RKO (cell line): ENCODE results near the gene UBA1.
A peak's percentile ranks its signal among the peaks of the same experiment; 100 is the strongest.

Experiments used
- DNase-seq: peaks from one replicate; pipeline ENCODE4 v3.0.0-alpha.2; 2016; ENCODE audit warnings: low spot score

The UBA1 gene

DNA sequence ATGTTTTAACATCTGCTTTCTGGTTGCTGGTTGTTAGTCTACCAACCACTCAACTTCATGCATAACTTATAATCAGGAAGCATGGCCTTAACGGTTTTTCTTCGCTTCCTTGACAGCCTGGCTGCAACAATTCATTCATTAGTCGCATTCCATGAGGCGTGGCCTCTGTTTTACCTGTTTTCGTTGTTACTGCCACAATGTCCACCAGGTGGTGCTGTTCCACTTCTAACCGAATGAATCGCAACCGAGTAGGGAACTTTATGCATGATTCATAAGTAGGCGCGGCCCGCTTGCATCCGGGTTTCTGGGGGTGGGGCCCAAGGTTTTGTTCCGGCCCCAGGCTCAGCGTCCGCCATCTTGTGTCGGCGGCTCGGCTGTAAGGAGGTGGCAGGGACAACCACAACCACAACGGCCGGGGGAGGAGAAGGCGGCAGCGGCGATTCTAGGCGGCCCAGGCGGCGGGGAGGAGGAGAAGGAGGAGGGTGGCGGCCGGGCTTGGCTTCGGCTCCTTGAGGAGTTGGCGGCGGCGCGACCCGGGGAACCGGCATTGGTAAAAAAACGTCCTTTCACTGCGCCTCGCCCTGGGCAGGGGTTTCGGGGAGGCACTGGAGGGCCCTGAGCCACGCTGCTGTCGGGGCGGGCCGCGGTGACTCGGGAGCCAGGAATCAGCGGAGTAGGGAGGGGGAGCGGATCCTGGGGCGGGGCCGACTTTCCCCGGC is at the start of gene UBA1:
TSS of gene UBA1 (plus strand) at position 355 of the 719 bp plus-strand sequence. CDS start 4,974 bp downstream, outside the sequence.
- peak; percentile 97 for DNase-seq

DNA sequence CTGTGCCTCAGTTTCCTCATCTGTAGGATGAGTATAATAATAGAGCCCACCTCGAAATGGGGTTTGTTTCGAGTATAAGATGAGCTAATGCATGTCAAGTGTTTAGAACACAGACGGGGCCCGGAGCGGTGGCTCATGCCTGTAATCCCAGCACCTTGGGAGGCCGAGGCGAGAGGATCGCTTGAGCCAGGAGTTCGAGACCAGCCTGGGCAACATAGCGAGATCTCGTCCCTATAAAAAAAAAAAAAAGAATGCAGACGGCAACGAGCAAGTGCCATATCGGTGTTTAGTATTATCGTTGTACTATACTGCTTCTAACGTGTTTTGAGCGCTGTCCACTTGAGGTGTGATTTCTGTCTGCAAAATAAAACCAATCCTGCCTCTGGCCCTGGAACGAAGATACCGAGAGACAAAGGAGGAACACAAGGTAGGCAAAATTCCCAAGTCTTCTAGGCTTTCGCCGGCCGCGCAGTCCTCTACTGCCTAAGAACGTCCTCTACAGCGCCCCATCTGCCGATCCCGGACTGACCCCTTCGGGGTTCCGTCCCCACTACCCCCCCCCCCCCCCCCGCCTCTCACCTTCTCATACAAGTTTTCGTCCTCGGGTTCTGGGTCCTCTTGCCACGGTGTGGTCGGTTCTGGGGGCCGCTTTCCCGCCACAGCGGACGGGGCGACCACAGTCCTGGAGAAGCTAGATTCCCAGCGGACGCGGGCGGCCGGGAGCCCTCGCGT is 49.6 kb upstream of the UBA1 start:
- DNase-seq: peak; percentile 61

- DNase-seq: peak; percentile 93
Observed at GRCh38 chrX:47144626-47145394, 48.8 kb upstream of the UBA1 start, which contains the start of the genes NDUFB11 and RBM10. TSS of gene NDUFB11 (minus strand) at chrX:47144702. CDS start at chrX:47144679, 23 bp downstream. TSS of gene RBM10 (plus strand) at chrX:47145221. CDS start at chrX:47147482, 2,261 bp downstream.

- DNase-seq: no peak
Observed at GRCh38 chrX:47145395-47146120, 48.1 kb upstream of the UBA1 start.

DNA sequence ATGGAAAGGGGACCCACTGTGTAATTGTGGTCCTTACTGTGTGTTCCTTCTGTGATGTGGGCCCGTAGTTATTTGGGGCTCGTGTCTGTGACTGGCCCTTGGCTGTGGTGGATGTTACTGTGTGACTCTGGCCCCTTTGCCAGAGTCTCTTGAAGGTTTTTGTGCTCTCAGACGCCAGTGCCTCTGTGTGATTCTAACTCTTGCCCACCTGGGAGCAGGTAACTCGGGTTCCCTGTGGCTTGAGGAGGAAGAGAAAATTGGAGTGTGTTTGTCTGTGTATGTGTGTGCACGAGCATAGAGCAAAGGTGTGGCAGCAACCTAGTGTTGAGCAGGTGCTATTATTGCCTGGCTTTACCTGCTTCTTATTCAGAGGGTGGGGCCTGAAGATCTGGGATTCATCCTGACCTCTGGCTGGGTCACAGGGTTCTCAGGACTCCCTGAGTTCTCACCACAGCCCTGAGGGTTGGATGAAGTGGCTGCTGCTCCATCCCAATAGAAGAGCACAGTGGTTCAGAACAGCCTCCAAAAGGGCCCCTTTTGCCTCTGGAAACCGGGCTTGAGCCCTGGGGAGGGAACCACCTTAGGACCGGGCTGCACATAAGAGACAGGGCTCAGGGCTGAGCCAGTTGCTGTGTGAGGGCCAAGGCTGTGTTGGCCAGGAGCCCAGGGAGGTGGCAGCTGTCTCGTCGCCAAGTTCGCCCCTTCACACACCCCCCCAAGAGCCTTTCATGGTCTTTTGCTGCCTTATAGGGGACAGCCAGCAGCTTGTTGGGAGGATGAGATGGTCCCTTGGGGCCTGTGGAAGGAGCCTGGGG is 47.3 kb upstream of the UBA1 start:
- no peak for DNase-seq

DNA sequence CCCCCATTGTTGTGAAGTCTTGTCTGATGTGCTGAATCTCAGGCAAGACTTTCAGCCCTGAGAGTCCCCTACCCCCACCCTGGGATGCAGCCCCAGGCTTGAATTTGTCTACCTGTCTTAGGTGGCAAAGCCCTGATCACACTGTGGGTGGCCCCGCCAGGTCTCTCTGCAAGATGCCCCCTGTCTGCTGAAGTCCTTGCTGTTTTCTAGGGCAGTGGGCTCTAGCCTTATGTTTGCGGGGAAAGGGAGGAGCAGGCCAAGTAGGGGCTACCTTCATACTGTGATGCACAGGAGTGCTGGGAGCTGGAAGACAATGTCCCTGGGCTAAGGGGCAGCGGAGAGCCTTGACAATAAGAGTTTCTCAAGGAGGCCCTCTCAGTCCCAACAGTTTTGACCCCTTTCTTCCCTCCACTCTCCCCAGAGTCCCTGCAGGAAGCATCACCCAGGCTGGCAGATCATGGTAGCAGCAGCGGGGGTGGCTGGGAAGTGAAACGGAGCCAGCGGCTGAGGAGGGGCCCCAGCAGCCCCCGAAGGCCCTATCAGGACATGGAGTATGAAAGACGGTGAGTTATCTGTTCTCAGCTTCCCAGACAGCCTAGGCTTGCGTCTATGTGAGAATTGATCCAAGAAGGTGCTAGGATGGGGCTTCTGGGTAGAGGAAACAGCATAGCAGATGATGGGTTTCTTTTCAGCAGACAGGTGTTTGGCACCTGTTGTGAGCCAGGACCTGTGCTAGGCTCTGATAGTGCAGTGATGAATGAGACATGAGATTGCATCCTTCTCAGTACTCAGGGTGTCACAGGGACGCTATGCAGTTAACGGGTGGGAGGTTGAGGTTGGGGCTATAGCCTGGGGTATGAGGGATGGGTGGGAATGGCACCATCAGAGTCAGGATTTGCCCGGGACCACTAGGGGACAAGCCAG is 46.4 kb upstream of the UBA1 start:
- DNase-seq: no peak

DNA sequence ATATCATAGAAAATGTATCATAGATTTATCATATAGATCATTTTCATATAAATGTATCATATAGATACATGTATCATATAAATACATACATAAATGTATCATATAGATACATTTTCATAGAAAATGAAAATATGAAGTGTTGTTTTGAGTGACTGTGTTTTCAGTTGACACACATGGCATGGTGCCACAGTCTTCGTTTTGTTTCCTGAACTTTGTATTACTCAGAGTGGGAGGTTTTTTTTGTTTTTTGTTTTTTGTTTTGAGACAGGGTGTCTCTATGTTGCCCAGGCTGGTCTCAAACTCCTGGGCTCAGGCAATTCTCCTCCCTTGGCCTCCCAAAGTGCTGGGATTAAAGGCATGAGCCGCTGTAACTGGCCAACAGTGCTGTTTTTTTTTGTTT is 44.7 kb upstream of the UBA1 start:
- peak; percentile 35 for DNase-seq

GRCh38 chrX:47151435-47151834 is 42.2 kb upstream of the UBA1 start:
- DNase-seq: no peak

- DNase-seq: no peak
Observed at GRCh38 chrX:47156611-47157520, 36.8 kb upstream of the UBA1 start.

DNA sequence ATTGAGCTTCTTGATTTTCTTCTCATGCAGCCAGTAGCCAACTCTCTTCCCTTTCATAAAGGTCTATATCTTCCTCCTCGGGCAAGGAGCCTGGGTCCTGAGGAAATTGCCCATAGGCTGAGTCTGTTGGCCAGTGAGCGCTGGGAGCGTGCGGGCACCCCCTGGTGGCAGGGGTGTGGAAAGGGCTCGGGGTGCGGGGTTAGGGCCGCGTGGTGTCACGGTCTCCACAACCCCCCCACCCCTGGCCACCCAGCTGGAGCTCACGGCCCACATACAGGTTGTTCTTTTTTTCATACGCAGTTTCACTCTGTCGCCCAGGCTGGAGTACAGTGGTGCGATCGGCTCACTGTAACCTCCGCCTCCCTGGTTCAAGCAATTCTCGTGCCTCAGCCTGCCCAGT is 35.5 kb upstream of the UBA1 start:
- DNase-seq: no peak

GRCh38 chrX:47158781-47159180 is 34.8 kb upstream of the UBA1 start:
- DNase-seq: no peak

GRCh38 chrX:47160781-47161180 is 32.8 kb upstream of the UBA1 start:
- DNase-seq: no peak

DNA sequence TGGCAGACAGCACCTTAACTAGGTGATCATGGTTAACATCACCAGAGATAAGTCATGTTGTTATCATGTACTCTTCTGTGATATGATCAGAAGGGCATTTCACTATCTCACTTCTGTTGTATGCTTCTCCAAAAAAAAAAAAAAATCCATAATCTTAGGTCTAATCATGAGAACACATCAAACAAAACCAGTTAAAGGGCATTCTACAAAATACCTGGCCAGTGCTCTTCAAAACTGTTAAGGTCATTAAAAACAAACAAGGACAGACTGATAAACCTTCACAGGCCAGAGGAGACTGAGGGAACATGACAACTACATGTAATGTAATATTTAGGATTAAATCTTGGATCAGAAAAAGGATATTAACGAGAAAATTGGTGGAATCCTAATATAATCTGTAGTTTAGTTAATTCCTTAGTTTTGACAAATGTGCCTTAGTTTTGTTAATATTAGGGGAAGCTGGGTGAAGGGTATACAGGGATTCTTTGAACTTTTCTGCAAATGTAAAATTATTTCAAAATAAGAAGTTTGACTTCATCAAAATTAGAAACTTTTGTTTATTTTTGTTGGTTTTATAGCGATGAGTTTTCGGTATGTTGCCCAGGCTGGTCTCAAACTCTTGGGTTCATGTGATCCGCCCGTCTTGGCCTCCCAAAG is 30.6 kb upstream of the UBA1 start:
- no peak for DNase-seq

GRCh38 chrX:47164420-47164819 is 29.2 kb upstream of the UBA1 start:
- DNase-seq: no peak

GRCh38 chrX:47166126-47166525 is 27.5 kb upstream of the UBA1 start:
- DNase-seq: no peak

- DNase-seq: no peak
Observed at GRCh38 chrX:47168495-47169073, 25.0 kb upstream of the UBA1 start.

DNA sequence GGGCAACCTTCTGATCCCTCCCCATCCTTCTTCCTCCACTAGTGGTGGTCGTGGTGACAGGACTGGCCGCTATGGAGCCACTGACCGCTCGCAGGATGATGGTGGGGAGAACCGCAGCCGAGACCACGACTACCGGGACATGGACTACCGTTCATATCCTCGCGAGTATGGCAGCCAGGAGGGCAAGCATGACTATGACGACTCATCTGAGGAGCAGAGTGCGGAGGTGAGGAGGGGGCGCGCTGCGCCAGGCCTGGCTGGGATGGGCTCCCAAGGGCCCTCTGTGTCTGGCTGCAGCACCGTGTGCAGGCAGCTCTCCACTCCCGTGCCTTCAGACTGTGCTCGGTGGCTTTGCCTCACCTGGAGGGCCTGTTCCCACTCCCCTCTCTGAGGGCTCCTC is 24.4 kb upstream of the UBA1 start:
- DNase-seq: no peak
